HG03342 (cell line): Measurements from ENCODE around the gene LAMC3.
"Not testable (repeated sequence)": the region's sequence is repeated elsewhere in the genome, so short reads cannot be mapped to it uniquely, and the experiment has no call there.

Experiments
- ATAC-seq: cut with Tn5 transposase; IDR thresholded peaks from one replicate; pipeline ENCODE4 v1.9.1; 2021; ENCODE audit warnings: mild to moderate bottlenecking, moderate library complexity; ENCODE audit not compliant: unreplicated experiment

The LAMC3 gene

DNA sequence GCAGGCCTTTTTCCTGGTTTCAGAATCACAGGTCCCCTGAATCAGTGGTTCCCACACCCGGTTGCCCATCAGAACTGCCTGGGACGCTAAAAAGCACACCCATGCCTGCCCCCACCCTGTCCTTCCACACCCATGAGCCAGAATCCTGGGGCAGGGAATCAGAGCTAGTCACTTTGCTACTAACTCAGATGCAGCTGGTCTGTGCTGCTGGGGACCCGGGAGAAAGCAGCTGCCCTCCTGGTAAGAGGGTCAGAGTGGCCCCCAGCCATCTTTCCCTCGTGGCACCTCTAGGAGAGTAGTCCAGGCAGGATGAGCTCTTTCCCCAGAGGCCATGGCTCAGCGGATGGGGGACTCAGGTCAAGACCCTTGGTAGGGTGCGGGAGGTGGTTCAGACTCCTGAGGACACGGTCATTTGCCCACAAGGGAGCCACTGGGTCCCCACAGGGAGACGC lies 105.1 kb downstream of the LAMC3 start:
- ATAC-seq: no peak

DNA sequence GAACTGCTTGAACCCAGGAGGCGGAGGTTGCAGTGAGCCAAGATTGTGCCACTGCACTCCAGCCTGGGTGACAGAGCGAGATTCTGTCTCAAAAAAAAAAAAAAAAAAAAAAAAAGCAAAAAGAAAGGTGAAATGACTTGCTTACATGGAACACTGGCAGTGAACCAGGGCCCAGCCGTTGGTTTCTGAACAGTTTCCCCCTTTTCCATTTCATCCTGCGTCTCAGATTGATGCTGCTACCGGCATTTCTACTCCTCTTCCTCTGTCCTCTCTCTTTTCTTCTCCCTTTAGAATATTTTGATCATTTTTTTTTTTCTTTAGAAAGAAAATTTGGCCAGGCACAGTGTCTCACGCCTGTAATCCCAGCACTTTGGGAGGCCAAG lies 106.4 kb downstream of the LAMC3 start:
- ATAC-seq: not testable (repeated sequence)

DNA sequence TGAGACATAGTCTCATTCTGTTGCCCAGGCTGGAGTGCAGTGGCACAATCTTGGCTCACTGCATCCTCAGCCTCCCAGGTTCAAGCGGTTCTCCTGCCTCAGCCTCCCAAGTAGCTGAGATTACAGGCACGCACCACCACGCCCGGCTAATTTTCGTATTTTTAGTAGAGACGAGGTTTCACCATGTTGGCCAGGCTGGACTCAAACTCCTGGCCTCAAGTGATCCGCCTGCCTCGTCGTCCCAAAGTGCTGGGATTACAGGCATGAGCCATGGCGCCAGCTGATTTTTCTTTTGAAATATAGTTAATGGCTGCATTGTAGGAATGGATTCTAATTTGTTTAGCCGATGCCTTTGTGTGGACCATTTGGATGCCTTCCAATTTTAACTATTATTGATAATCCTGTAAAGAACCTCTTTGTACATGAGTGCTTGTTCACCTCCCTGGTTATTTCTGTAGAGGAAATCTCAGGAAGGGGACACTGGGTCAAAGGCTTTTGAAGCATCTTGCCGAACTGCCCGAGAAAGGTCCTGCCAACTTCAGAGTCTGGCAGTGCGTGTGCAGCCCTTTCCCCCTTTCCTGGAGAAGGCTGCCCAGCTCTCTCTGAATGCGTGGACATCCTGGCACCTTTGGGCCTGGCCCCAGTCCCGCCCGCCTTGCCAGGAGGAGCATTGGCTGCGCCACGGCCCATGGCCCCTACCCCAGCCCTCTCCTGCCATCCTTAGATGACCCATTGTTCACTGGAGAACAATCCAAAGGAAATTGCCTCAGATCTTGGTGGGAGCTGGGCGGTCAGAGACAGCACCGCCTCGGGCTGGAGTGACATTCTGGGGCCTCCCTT lies 107.5 kb downstream of the LAMC3 start:
- no peak for ATAC-seq

DNA sequence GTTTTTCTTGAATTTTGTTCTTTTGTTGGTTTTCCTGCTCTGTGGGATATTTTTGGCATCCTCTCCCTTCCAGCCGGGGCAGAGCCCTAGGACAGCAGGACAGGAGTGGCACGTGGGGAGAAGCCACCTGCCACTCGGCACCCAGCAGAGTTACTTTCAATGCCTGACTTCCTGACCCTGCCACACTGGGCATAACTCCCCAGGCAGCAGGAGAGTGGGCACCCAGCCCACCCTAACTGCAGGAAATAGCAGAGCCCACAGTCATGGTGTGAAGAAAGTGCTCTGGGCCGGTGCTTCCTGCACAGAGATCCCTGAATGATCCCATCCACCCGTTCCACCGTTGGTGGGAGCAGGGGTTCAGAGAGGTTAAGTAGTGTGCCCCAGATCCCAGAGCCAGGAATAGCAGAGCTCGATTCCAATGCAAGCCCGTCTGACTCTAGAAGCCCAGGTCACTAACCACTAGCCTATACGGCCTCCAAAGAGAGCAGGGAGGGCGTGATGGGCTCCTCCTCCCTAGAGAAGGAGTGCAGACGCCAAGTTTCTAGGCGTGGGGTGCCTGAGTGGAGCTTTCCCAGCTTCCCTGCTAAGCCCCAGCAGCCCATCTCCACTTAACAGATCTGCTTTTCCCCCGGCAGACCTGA lies 108.3 kb downstream of the LAMC3 start:
- no peak for ATAC-seq

DNA sequence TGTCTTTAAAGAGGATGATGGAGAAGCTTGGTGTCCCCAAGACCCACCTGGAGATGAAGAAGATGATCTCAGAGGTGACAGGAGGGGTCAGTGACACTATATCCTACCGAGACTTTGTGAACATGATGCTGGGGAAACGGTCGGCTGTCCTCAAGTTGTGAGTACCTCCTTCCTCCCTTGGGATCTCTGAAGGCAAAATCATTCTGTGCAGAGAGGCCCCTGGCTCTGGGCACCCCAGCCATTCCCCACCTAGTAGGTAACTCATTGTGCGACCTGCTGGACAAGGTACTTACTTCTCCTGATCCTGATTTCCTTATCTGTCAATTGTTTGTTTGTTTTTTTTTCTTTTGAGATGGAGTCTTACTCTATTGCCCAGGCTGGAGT lies 108.8 kb downstream of the LAMC3 start:
- ATAC-seq: no peak

DNA sequence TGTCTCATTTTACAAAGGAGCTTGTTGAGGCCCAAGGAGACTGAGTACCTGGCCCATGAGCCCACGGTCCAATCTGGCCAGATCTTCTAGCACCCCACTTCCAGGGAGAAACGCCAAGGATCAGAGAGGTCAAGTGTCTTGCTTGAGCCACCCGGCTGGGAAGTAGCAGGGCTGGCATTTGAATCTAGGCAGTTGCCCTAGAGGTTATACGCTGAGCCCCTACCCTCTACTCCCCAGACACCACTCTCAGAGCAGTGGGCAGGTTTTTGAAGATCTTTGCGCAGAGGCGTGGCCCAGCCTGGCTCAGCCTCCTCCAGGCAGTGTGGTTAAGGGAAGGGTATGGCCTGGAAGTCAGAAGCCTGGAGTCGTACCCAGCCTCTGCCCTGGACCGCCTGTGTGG lies 110.6 kb downstream of the LAMC3 start:
- ATAC-seq: no peak

DNA sequence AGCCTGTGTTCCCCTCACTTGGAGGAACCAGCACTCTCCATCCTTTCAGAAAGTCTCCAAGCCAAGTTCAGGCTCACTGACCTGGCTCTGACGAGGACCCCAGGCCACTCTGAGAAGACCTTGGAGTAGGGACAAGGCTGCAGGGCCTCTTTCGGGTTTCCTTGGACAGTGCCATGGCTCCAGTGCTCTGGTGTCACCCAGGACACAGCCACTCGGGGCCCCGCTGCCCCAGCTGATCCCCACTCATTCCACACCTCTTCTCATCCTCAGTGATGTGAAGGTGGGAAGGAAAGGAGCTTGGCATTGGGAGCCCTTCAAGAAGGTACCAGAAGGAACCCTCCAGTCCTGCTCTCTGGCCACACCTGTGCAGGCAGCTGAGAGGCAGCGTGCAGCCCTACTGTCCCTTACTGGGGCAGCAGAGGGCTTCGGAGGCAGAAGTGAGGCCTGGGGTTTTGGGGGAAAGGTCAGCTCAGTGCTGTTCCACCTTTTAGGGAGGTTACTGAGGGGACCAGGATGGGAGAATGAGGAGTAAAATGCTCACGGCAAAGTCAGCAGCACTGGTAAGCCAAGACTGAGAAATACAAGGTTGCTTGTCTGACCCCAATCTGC lies 111.8 kb downstream of the LAMC3 start:
- no peak for ATAC-seq

DNA sequence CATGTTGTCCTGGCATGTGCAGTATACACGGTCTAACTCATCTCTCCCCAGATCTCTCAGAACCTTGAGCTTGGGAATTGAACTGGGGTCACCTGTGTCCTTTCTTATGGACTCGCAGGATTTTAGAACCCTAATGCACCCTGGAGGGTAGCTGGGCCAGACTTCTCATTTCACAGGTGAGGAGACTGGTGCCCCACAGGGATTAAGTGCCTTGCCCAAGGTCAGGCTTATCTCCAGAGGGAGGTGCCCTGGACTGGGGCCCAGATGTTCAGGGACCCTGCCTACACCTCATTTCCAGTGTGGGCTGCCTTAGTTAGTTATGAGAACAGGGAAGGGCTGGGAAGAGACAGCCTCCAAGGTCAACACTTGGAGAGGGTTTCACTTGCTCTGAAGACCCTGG lies 112.4 kb downstream of the LAMC3 start:
- ATAC-seq: no peak

DNA sequence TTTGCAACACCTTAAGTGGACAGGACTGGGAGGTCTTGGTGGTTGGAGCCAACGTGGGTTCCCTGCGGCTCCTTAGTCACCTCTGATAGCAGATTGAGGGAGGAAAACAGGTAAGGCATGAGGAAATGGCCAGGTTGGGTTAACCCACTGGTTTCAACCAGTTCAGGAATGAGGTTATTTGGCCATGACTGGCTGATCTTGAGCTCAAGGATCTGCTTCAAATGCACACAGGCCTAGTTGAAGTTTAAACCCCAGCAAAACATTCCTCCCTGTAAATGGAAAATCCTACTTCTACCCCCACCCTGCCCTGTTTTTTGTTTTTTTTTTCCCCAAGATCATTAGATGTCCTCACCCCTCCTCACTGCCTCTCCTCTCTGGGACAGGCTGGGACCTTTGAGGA lies 113.2 kb downstream of the LAMC3 start:
- no peak for ATAC-seq

DNA sequence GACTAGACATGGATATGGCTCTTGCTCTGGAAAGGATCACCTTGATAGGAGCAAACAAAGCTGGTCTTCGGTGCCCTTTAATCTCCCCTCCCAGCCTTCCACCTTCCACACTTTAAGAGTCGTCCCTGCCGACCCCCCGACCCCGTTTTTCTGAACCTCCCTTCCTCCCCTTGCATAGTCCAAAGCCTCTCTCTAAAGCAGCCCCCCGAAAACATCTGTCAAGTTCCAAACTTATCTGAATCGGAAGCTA lies 116.0 kb downstream of the LAMC3 start:
- ATAC-seq: no peak

DNA sequence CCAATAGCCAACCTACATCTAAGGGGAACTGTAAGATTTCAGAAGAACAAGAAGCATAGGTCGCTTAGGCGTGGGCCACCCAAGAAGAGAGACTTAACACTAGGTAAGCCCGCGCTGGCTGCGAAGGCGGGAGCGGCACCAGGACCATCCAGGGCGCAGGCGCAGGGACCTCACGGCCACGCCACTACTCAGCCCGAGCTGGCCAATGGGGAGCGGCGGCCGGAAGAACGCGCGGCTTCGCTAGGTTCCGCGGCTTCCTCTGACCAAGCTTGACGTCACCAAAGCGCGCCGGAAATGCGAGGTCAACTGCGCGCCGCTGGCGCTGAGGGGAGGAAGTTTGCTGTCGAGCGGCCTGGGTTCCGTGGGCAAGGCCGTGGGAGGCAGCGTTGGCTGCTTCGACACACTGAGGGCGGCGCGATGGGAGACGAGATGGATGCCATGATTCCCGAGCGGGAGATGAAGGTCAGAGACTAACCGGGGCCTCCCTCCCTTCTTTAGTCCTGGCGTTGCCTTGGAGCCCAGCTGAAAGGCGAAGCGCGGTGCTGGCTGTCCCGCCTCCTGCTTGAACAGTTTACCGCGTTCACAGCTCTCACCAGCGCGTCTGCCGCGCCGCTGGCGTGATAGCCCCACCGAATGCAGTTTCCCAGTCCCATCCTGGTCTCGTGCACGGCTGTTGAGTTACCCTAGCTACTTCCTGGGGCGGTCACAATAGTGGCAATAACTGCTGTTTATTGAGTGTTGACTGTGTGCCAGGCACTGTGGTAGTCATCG lies 116.5 kb downstream of the LAMC3 start, which contains the start of gene NUP214:
Gene NUP214, plus strand, starts transcription at position 299 of the 771 bp plus-strand sequence. Its CDS starts 119 bp downstream, at position 418.
- ATAC-seq: peak; percentile 95

DNA sequence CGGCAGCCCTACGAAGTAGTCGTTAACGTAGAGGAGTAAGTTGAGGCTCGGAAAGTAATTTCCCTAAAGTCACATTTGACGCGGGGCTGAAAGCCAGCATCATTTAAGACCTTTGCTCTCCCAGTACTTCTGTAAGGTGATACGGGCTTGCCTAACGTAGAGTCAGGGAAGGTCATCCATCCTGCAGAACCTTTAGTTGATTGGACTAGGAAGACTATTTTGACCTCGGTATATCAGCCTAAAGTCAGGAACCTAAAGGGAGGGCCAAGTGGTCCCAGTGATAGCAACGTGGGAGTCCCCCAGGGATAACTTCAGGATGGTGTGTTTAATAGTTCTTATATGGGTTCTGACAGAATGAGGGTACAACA lies 117.1 kb downstream of the LAMC3 start:
- no peak for ATAC-seq

DNA sequence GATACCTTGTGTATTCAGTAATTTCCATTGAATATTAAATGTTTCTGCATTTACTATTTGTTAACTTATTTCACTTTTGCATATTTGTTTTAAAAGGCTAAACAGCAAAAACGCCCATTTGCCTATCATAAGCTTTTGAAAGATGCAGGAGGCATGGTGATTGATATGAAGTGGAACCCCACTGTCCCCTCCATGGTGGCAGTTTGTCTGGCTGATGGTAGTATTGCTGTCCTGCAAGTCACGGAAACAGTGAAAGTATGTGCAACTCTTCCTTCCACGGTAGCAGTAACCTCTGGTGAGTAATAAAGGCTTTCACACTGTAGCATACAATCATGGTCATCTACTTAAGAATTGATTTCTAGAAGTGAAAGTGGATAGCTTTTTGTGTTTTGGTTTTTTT lies 120.2 kb downstream of the LAMC3 start:
- no peak for ATAC-seq

DNA sequence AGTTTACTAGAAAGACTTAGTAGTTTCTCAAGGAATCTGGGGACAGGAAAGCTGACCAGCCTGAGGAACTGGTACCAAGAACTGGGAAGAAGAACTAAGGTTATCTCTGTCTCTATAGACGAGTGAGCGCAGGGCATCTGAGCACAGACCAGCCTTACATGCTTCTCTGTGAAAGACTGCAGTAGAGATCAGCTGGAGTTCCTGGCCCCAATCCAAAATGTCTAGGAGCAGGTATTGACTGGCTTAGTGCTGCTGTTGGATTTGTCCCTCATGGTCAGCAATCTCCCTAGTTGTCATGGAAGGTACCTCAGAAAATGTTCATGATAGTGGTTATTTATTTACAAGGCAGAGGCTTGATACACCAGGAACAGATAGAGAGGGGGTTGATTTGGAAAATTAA lies 129.7 kb downstream of the LAMC3 start:
- no peak for ATAC-seq

DNA sequence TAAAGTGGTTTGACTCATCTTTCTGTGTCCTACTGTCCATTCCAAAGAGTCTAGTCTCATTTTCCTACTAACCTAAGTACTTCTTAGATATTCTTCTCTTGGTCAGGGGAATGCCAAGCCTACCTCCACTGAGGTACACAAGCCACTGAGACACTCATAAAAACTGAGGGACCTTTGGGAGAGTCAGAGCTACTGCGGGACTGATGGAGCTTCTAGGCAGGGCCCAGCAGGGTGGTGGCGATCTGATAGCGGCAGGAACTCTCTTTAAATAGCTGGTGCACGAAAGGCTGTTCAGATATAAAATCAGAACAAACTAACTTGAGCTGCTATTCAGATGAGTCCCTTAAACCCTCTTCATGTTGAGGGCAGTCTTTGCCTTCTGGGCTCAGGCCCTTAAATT lies 131.1 kb downstream of the LAMC3 start:
- ATAC-seq: no peak

DNA sequence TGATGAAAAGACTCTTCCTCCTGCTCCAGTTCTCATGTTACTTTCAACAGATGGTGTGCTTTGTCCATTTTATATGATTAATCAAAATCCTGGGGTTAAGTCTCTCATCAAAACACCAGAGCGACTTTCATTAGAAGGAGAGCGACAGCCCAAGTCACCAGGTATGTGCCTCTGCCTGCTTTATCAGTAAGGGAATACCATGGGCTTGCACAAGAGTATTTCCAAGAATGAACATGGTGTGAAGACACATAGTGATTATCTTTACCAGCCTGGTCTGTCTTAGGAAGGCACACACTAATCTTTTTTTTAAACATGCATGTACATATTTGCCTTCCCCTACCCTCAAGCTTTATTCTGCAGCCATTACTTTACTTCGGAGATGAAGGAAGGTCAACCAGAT lies 131.6 kb downstream of the LAMC3 start:
- ATAC-seq: no peak

DNA sequence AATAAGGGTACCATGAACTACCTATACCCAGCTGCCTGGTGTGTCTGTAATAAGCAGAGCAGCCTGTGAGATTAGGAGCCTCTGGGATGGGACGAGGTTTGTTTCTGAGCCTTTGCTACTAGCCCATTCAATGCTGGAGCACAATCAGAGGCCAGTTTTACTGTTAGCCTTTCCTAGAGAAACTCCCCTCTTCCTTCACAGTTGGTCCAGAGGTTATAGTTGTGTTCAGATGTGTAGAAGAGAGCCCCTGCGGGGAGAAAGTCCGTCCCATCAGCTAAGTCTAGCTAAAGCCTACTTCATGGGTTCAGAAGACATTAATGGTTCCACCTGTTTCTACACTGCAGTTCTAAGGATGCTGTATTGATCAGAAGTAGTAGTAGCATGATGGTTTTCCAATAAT lies 133.2 kb downstream of the LAMC3 start:
- ATAC-seq: no peak
